Left ventricle myocardium inferior (tissue), 1 donor: ENCODE results near the gene STARD10. TPM values are rescaled to one million over a fixed set of nuclear protein-coding genes. Genes with fewer than 3 reads are reported as not detected.
A peak's percentile ranks its signal among the peaks of the same experiment; 100 is the strongest.
"Not testable (repeated sequence)": the region's sequence is repeated elsewhere in the genome, so short reads cannot be mapped to it uniquely, and the experiment has no call there.

ENCODE experiments used
- DNase-seq: peaks from one replicate; pipeline ENCODE4 v3.0.0-alpha.2; 2020
- H3K27ac ChIP-seq: fragments of 200-600 bp; replicated peaks from 2 replicates; pipeline ENCODE4 v1.8.0; 2021
- H3K27me3 ChIP-seq: fragments of 200-600 bp; 2 replicates; pipeline ENCODE4 v1.8.0; 2021; ENCODE audit warnings: low read depth
- H3K36me3 ChIP-seq: fragments of 200-600 bp; 2 replicates; pipeline ENCODE4 v1.8.0; 2021
- H3K4me1 ChIP-seq: fragments of 200-600 bp; 2 replicates; pipeline ENCODE4 v1.8.0; 2021
- H3K4me3 ChIP-seq: fragments of 200-600 bp; 2 replicates; pipeline ENCODE4 v1.8.0; 2021; ENCODE audit warnings: mild to moderate bottlenecking, moderate library complexity
- H3K9me3 ChIP-seq: fragments of 200-600 bp; replicated peaks from 2 replicates; pipeline ENCODE4 v1.8.0; 2021
- CTCF ChIP-seq: fragments of 200-600 bp; IDR thresholded peaks from 2 replicates; pipeline ENCODE4 v1.8.0; 2021; ENCODE audit warnings: antibody characterized with exemption, mild to moderate bottlenecking, borderline replicate concordance
- intact Hi-C: fragments of 100-400 bp; cut with micrococcal nuclease; formaldehyde crosslinking; loops from one replicate; pipeline ENCODE4 v1.11.0; 2022
- total RNA-seq: library from RNA; stranded (reverse); fragmentation: NEBNext Ultra II Directional; extraction: Animal tissue kit (Norgen Biotek cat#: 25700); gene quantifications from one replicate; pipeline ENCODE4 v1.2.1, GENCODE V29; 2021
- donor health status: DM: no; HTN: yes; CAD: no; lungs with severe emphysema.

STARD10 gene
- total RNA-seq, 1 donor from 2014 or later: 93.6 TPM

GRCh38 chr11:72814286-72815109, 20.7 kb upstream of the STARD10 start, which contains the start of gene ATG16L2:
Gene ATG16L2, plus strand, starts transcription at chr11:72814411. Its CDS starts 35 bp downstream, at chr11:72814446.
- intact Hi-C loops: no loop called here
- peak; percentile 59 for TF ChIP-seq CTCF
- Histone ChIP-seq H3K27ac (peak within 1 kb of the TSS; percentile 95), H3K36me3 (peaks cover 29% of the 10 kb centered on the region), H3K4me1 (peaks cover 48% of the 10 kb centered on the region), H3K27me3 (no peaks in the 10 kb centered on the region), H3K9me3 (no peaks in the 10 kb centered on the region), H3K4me3 (peak within 1 kb of the TSS; percentile 88)
- DNase-seq: peak; percentile 87

- peak; percentile 88 for DNase-seq
- intact Hi-C loops: no loop called here
- Histone ChIP-seq H3K4me1 (peaks cover 48% of the 10 kb centered on the region), H3K4me3 (peak overlapping the region; percentile 88), H3K27me3 (no peaks in the 10 kb centered on the region), H3K27ac (peak overlapping the region; percentile 95), H3K36me3 (peaks cover 30% of the 10 kb centered on the region), H3K9me3 (no peaks in the 10 kb centered on the region)
- TF ChIP-seq CTCF: no peak
Measured at GRCh38 chr11:72813740-72814285, 20.0 kb upstream of the STARD10 start.

GRCh38 chr11:72812967-72813739, 19.3 kb upstream of the STARD10 start:
- peak overlapping the region; percentile 95 for H3K27ac ChIP-seq
- DNase-seq: peak; percentile 52
- intact Hi-C loops: no loop called here
- H3K4me3 ChIP-seq: peak overlapping the region; percentile 88
- H3K4me1 ChIP-seq: peaks cover 48% of the 10 kb centered on the region
- H3K9me3 ChIP-seq: no peaks in the 10 kb centered on the region
- peak; percentile 68 for TF ChIP-seq CTCF
- peaks cover 28% of the 10 kb centered on the region for H3K36me3 ChIP-seq
- no peaks in the 10 kb centered on the region for H3K27me3 ChIP-seq

- peak overlapping the region; percentile 88 for H3K4me3 ChIP-seq
- peak overlapping the region; percentile 95 for H3K27ac ChIP-seq
- no peak for TF ChIP-seq CTCF
- no peak for DNase-seq
- H3K27me3 ChIP-seq: no peaks in the 10 kb centered on the region
- intact Hi-C loops: no loop called here
- peaks cover 48% of the 10 kb centered on the region for H3K4me1 ChIP-seq
- no peaks in the 10 kb centered on the region for H3K9me3 ChIP-seq
- H3K36me3 ChIP-seq: peaks cover 22% of the 10 kb centered on the region
Measured at GRCh38 chr11:72812604-72812966, 18.7 kb upstream of the STARD10 start.

- H3K27me3 ChIP-seq, intact Hi-C loops, H3K27ac ChIP-seq, H3K9me3 ChIP-seq, DNase-seq, H3K4me3 ChIP-seq: not testable (repeated sequence)
- Histone ChIP-seq H3K4me1 (peaks cover 47% of the 10 kb centered on the region), H3K36me3 (peaks cover 14% of the 10 kb centered on the region)
Measured at GRCh38 chr11:72811686-72812085, 17.8 kb upstream of the STARD10 start.
